Lower leg skin (tissue), 4 donors: ENCODE measurements around the gene FERD3L. TPM values are rescaled to one million over a fixed set of nuclear protein-coding genes. Genes with fewer than 3 reads are reported as not detected.
"Not testable (repeated sequence)": the region's sequence is repeated elsewhere in the genome, so short reads cannot be mapped to it uniquely, and the experiment has no call there.

Experiments used
- DNase-seq, 2 donors: peaks; one replicate each; pipeline ENCODE4 v3.0.0-alpha.2; 2019; ENCODE audit warnings: low spot score in 2 of 2
- H3K4me3 ChIP-seq: fragments of 200-600 bp; sonication (generic); 2 replicates; pipeline ENCODE4 v1.5.1; 2017; ENCODE audit warnings: mild to moderate bottlenecking, low read depth; ENCODE audit not compliant: poor library complexity, severe bottlenecking
- CTCF ChIP-seq, 3 donors: fragments of 450-650 bp; IDR thresholded peaks; one replicate each; pipeline ENCODE4 v1.5.1; 2016; ENCODE audit warnings: antibody characterized with exemption in 3 of 3, mild to moderate bottlenecking in 3 of 3, moderate library complexity in 2 of 3
- POLR2A ChIP-seq, 2 donors: fragments of 450-650 bp; IDR thresholded peaks; one replicate each; pipeline ENCODE4 v1.6.1; 2016 to 2017; ENCODE audit warnings: antibody characterized with exemption in 2 of 2, mild to moderate bottlenecking in 1 of 2, moderate library complexity in 1 of 2
- WGBS, 2 donors: methylation state at CpG; one replicate each; pipeline ENCODE4 v1.1.5; 2018; 5-methylcytosine and 5-hydroxymethylcytosine counted together
- intact Hi-C: fragments of 100-400 bp; cut with DNase I; formaldehyde crosslinking; loops from one replicate; pipeline ENCODE4 v1.15.0; 2023; ENCODE audit warnings: low total_unique reads
- total RNA-seq, 4 donors: library from RNA; depleted of rRNA; stranded (reverse); fragments of >200 nt; gene quantifications; one replicate each; pipeline ENCODE4 v1.1.0, GENCODE V29; 2016

The FERD3L gene, protein sequence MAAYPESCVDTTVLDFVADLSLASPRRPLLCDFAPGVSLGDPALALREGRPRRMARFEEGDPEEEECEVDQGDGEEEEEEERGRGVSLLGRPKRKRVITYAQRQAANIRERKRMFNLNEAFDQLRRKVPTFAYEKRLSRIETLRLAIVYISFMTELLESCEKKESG
- not detected for total RNA-seq

DNA sequence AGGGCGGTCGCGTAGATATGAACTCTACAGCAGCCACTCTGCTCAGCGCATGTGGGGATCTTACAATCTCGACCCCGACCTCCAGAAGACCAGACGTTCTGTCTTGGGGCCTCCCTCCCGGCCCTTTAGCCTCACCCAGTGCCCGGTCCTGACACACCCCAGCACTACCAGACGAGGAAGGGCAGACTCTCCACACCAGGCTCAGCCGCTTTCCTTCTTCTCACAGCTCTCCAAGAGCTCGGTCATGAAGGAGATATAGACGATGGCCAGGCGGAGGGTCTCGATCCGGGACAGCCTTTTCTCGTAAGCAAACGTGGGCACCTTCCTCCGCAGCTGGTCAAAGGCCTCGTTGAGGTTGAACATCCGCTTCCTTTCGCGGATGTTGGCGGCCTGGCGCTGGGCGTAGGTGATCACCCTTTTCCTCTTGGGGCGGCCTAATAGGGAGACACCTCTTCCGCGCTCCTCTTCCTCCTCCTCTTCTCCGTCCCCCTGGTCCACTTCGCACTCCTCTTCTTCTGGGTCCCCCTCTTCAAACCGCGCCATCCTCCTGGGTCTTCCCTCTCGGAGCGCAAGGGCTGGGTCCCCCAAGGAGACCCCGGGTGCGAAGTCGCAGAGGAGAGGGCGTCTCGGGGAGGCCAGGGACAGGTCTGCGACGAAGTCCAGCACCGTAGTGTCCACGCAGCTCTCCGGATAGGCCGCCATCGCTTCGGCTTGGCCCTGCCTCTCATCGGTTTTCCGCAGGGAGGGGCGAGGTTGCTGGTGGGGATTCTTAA, at the start of gene FERD3L:
Gene FERD3L, minus strand, starts transcription at position 761 of the 773 bp plus-strand sequence. Its CDS starts 59 bp downstream, at position 702.
- intact Hi-C loops, result no loop called here
- 16 to 20% methylated on average over 43 to 51 of the region's 51 CpGs for WGBS, 2 donors
- TF ChIP-seq CTCF (IDR thresholded peaks at IDR 0.05) (no peak), POLR2A (IDR thresholded peaks at IDR 0.05) (no peak)
- DNase-seq, result no peak
- H3K4me3 ChIP-seq, result no peak within 1 kb of the TSS

GRCh38 chr7:19194417-19194816, 49.2 kb upstream of the FERD3L start:
- H3K4me3 ChIP-seq, DNase-seq, intact Hi-C loops: not testable (repeated sequence)
- WGBS, 2 donors, result 39 to 51% methylated on average over 14 of the region's 14 CpGs

DNA sequence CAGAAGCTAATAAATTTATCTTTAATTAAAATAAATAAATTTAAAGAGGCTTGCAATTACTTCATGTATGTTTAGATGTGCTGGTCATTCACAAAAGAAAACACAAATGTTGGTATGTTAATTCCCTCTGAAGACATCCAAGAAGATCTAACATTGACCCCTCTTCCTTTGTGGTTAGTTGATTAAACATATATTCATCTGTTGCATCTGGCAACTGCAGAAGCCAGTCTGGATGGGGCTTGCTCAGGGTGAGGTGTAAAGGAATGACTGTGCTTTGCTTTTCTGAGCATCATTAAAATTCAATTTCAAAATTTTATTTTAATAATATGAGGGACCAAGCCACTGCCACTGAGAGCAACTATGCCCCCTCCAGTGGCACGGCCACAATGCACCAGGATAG, 36.4 kb upstream of the FERD3L start:
- no peak for DNase-seq
- intact Hi-C loops, result no loop called here
- no peak overlapping the region for H3K4me3 ChIP-seq
- WGBS, 2 donors, result 79 to 87% methylated on average over 1 of the region's 1 CpG
- TF ChIP-seq CTCF (IDR thresholded peaks at IDR 0.05) (no peak), POLR2A (IDR thresholded peaks at IDR 0.05) (no peak)

DNA sequence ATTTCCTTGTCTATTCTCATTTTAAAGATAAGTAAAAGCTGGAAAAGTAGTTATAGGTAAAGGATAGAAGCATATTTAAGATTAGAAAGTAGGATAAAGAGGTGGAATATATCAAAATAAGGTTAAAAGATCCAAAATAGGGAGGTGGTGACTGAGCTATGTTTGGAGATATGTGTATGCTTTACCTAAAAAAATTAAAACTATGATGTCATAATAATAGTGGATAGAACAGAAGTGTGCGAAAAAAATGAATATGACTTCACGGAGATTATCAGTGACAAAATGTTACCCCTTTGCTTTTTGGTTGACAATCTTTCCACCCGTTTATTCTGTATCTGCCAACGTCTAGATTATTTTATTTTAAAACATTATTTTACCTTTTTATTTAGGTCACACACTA, 33.4 kb upstream of the FERD3L start:
- intact Hi-C loops, result no loop called here
- no peak overlapping the region for H3K4me3 ChIP-seq
- TF ChIP-seq CTCF (IDR thresholded peaks at IDR 0.05) (no peak), POLR2A (IDR thresholded peaks at IDR 0.05) (no peak)
- no peak for DNase-seq
- 85 to 87% methylated on average over 4 of the region's 4 CpGs for WGBS, 2 donors

DNA sequence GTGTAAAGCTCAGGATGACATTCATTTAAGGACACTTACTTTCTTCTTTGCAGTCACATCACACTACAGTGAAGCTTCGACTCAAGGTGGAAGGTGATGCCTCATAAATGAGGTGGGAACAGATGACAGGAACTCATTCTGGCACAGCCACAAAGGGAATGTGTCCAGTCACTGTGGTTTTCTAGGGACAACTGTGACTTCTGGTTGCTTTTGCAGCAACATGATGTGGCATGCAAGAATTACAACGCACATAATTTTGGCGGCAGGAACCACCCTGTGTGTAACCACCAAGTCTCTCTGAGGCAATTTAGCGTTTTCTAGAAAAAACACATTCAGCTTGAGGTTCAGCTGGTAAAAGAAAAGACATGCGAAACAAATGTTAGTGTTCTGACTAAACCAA, 32.0 kb upstream of the FERD3L start:
- no peak for TF ChIP-seq POLR2A (IDR thresholded peaks at IDR 0.05)
- no peak for TF ChIP-seq CTCF (IDR thresholded peaks at IDR 0.05)
- intact Hi-C loops, result no loop called here
- 28 to 36% methylated on average over 5 of the region's 5 CpGs for whole genome bisulfite sequencing, 2 donors
- no peak for DNase-seq
- H3K4me3 ChIP-seq, result no peak overlapping the region

DNA sequence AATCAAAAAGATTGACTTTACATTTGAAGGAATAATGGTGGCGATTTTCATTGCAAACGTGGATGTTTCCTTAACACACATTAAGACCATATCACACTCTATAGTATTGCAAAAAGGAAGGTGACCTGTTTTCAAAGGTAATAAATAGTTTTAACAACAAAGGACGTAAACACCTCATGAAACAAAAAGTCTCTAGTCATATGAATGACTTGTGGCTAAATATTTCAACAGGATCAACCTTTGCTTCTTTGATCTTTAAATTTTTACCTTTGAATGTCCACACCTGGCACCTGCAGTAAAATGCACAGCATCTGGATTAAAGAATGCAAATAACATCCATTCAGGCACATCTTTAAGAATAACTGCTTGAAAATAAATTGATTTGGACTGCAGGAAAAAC, 30.0 kb upstream of the FERD3L start:
- 51 to 52% methylated on average over 3 of the region's 3 CpGs for WGBS, 2 donors
- intact Hi-C loops, result no loop called here
- DNase-seq, result no peak
- H3K4me3 ChIP-seq, result no peak overlapping the region
- TF ChIP-seq POLR2A (IDR thresholded peaks at IDR 0.05) (no peak), CTCF (IDR thresholded peaks at IDR 0.05) (no peak)
